OCI-LY3 (cell line): Measurements from ENCODE around the gene ADRA2B.

ENCODE experiments used
- H2AFZ ChIP-seq: fragments of 200-600, 300-600 bp; shearing (Covaris generic); 2 replicates; pipeline ENCODE4 v1.6.0; 2014; ENCODE audit warnings: antibody characterized with exemption, low read depth, low read length
- H3K27ac ChIP-seq: fragments of 200-600, 300-600 bp; sonication (generic); 2 replicates; pipeline ENCODE4 v1.5.1; 2014; ENCODE audit warnings: mild to moderate bottlenecking, low read length, moderate library complexity, mixed read lengths
- H3K27me3 ChIP-seq: fragments of 200-600, 300-600 bp; sonication (generic); 2 replicates; pipeline ENCODE4 v1.6.1; 2014; ENCODE audit warnings: low read depth, low read length, mixed read lengths
- H3K36me3 ChIP-seq: fragments of 200-600, 300-600 bp; sonication (generic); replicated peaks from 2 replicates; pipeline ENCODE3; 2014; ENCODE audit warnings: low read depth, low read length, mixed read lengths
- H3K4me1 ChIP-seq: fragments of 300-600, 200-600 bp; sonication (generic); 2 replicates; pipeline ENCODE4 v1.6.1; 2014; ENCODE audit warnings: low read length, mixed read lengths
- H3K4me2 ChIP-seq: fragments of 200-600, 300-600 bp; sonication (generic); 2 replicates; pipeline ENCODE4 v1.6.1; 2014; ENCODE audit warnings: low read length, mixed read lengths
- H3K4me3 ChIP-seq: fragments of 300-600, 200-600 bp; sonication (generic); 2 replicates; pipeline ENCODE4 v1.5.1; 2014; ENCODE audit warnings: antibody characterized with exemption, mild to moderate bottlenecking, low read length, moderate library complexity
- H3K79me2 ChIP-seq: fragments of 300-600, 200-600 bp; shearing (Covaris generic); 2 replicates; pipeline ENCODE4 v1.6.1; 2014; ENCODE audit warnings: mild to moderate bottlenecking, low read length, mixed read lengths
- H3K9ac ChIP-seq: fragments of 300-600, 200-600 bp; shearing (Covaris generic); 2 replicates; pipeline ENCODE4 v1.6.0; 2014; ENCODE audit warnings: mild to moderate bottlenecking, low read length, moderate library complexity
- H3K9me3 ChIP-seq: fragments of 200-600, 300-600 bp; shearing (Covaris generic); 2 replicates; pipeline ENCODE4 v1.6.1; 2014; ENCODE audit warnings: low read length, mixed read lengths; ENCODE audit not compliant: insufficient read depth
- H4K20me1 ChIP-seq: fragments of 200-600, 300-600 bp; sonication (generic); 2 replicates; pipeline ENCODE4 v1.6.1; 2016; ENCODE audit warnings: low read length, mixed read lengths; ENCODE audit not compliant: insufficient read depth
- CTCF ChIP-seq: fragments of 200-600, 300-600 bp; sonication (generic); IDR thresholded peaks from 2 replicates; pipeline ENCODE4 v1.5.1; 2014; ENCODE audit warnings: antibody characterized with exemption, low read length, low read depth
- EZH2phosphoT487 ChIP-seq: fragments of 200-600 bp; shearing (Covaris generic); IDR thresholded peaks from 2 replicates; pipeline ENCODE4 v1.6.1; 2018; ENCODE audit warnings: antibody characterized with exemption, mixed run types, low read depth

The ADRA2B gene

GRCh38 chr2:96137321-96138178 is 21.2 kb upstream of the ADRA2B start:
- no peak overlapping the region for H3K4me3 ChIP-seq
- H2AFZ ChIP-seq = no peak overlapping the region
- H3K79me2 ChIP-seq = peaks cover 6% of the 10 kb centered on the region
- no peaks in the 10 kb centered on the region for H3K27me3 ChIP-seq
- H3K9ac ChIP-seq = no peak overlapping the region
- no peak for TF ChIP-seq CTCF
- no peak for TF ChIP-seq EZH2phosphoT487
- H3K4me1 ChIP-seq = peaks cover 19% of the 10 kb centered on the region
- H4K20me1 ChIP-seq = peaks cover 19% of the 10 kb centered on the region
- peaks cover 16% of the 10 kb centered on the region for H3K36me3 ChIP-seq
- no peaks in the 10 kb centered on the region for H3K9me3 ChIP-seq
- H3K27ac ChIP-seq = no peak overlapping the region
- no peak overlapping the region for H3K4me2 ChIP-seq

- H3K27me3 ChIP-seq = no peaks in the 10 kb centered on the region
- no peaks in the 10 kb centered on the region for H3K79me2 ChIP-seq
- H3K4me2 ChIP-seq = no peak overlapping the region
- H3K36me3 ChIP-seq = peaks cover 6% of the 10 kb centered on the region
- no peaks in the 10 kb centered on the region for H3K9me3 ChIP-seq
- no peak overlapping the region for H3K27ac ChIP-seq
- H2AFZ ChIP-seq = no peak overlapping the region
- no peak overlapping the region for H3K4me3 ChIP-seq
- H4K20me1 ChIP-seq = peaks cover 9% of the 10 kb centered on the region; the same call in 1 of the 2 replicates
- peaks cover 19% of the 10 kb centered on the region for H3K4me1 ChIP-seq
- no peak for TF ChIP-seq CTCF
- TF ChIP-seq EZH2phosphoT487 = no peak
- H3K9ac ChIP-seq = no peak overlapping the region
Observed at GRCh38 chr2:96136129-96136720, 19.9 kb upstream of the ADRA2B start.

GRCh38 chr2:96135621-96136020 is 19.2 kb upstream of the ADRA2B start:
- no peak for TF ChIP-seq CTCF
- no peak for TF ChIP-seq EZH2phosphoT487
- Histone ChIP-seq H3K9ac (no peak overlapping the region), H3K4me2 (no peak overlapping the region), H3K79me2 (no peaks in the 10 kb centered on the region), H4K20me1 (0 out of 2 replicates have a peak, but pooled peaks cover 5% of the 10 kb centered on the region), H3K4me3 (no peak overlapping the region), H3K27ac (no peak overlapping the region), H3K27me3 (no peaks in the 10 kb centered on the region), H3K36me3 (peaks cover 3% of the 10 kb centered on the region), H2AFZ (no peak overlapping the region), H3K9me3 (no peaks in the 10 kb centered on the region), H3K4me1 (peaks cover 25% of the 10 kb centered on the region)

- TF ChIP-seq EZH2phosphoT487 (no peak), CTCF (no peak)
- no peak overlapping the region for H3K27ac ChIP-seq
- no peak overlapping the region for H3K4me2 ChIP-seq
Observed at GRCh38 chr2:96135171-96135570, 18.8 kb upstream of the ADRA2B start.

More at GRCh38 chr2:96135171-96135570, 18.8 kb upstream of the ADRA2B start:
- H3K9me3 ChIP-seq = no peaks in the 10 kb centered on the region
- no peaks in the 10 kb centered on the region for H3K79me2 ChIP-seq
- no peak overlapping the region for H3K4me3 ChIP-seq
- no peak overlapping the region for H3K9ac ChIP-seq
- 0 out of 2 replicates have a peak, but pooled peaks cover 5% of the 10 kb centered on the region for H4K20me1 ChIP-seq
- no peaks in the 10 kb centered on the region for H3K27me3 ChIP-seq
- H2AFZ ChIP-seq = no peak overlapping the region
- H3K4me1 ChIP-seq = peaks cover 27% of the 10 kb centered on the region
- H3K36me3 ChIP-seq = peaks cover 3% of the 10 kb centered on the region
